Hematopoietic multipotent progenitor cell treated with erythropoietin and hydrocortisone succinate and interleukin-3 and kit ligand, for 6 days (in vitro differentiated cells): ENCODE results near the gene GABRD.
"Not testable (repeated sequence)": the region's sequence is repeated elsewhere in the genome, so short reads cannot be mapped to it uniquely, and the experiment has no call there.

ENCODE experiments used
- DNase-seq: peaks from one replicate; pipeline ENCODE4 v3.0.0-alpha.2; 2015

The GABRD gene, protein sequence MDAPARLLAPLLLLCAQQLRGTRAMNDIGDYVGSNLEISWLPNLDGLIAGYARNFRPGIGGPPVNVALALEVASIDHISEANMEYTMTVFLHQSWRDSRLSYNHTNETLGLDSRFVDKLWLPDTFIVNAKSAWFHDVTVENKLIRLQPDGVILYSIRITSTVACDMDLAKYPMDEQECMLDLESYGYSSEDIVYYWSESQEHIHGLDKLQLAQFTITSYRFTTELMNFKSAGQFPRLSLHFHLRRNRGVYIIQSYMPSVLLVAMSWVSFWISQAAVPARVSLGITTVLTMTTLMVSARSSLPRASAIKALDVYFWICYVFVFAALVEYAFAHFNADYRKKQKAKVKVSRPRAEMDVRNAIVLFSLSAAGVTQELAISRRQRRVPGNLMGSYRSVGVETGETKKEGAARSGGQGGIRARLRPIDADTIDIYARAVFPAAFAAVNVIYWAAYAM

DNA sequence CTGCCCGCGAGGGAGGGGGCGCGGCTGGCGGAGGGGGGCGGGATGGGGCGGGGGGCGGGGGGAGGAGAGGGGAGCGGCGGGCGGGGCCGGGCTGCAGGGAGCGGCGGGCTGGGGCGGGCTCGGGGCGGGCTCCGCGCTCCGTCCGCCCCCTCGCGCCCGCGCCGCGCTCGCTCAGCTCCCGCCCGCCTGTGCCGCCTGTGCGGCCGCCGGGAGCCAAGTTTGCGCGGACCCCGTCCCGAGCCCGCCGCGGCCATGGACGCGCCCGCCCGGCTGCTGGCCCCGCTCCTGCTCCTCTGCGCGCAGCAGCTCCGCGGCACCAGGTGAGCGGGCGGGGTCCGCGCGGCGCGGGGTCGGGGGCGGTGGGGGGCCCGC lies at the start of gene GABRD:
GABRD (plus strand) TSS at position 174 of the 372 bp plus-strand sequence; CDS start at position 253, 79 bp downstream.
- DNase-seq: peak; percentile 38

DNA sequence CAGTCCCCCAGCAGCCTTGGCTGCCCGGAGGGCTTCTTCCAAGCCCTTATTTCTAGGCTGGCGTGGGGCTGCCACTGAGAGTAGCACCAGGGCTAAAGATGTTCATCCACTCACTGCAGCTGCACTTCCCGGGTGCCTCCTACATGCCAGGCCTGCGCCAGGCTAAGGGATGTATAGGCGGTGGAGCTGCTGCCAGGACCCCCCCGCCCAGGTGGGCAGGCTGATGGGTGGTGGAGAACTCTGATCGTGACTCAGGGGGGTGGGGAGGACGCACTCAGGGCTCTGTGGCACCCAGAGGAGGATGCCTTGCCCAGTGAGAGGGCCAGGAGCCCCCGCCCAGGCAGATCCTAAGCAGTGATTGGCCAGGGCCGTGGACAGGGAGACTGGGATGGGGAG lies 49.6 kb upstream of the GABRD start:
- no peak for DNase-seq

DNA sequence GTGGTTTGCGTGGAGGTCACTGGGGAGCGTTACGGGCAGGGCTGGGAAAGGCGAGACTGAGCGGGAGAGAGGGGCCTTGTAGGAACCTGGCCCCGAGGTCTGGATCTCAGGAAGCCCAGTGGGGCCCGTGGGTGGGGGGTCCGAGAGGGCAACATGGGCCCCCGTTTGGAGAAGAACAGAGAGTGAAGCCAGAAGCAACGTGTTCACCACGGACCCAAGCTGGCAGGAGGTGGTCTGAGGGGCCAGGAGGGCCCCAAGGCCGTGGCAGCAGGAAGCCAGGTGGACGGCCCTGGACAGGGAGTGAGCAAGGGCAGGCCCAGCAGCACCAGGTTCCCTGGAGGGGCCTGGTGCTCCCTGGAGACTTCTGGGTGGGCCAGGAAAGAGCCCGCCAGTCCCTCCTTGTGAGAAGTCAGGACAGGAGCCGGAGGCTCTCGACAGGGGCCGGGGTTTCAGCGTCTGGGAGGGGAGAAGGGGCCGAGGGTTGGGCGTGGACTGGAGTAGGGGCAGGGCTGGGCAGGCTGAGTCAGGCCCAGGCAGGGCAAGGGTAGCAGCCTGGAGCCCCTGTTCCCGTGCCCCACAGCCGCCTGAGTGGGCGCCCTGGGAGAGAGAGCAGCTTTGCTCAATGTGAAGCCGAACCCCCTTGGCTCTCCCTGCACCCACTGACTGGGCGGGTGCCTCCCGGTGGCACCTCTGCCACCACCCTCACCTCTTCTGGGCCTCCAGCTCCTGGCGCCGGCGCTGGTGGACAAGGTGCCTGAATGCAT lies 49.0 kb upstream of the GABRD start:
- DNase-seq: no peak

DNA sequence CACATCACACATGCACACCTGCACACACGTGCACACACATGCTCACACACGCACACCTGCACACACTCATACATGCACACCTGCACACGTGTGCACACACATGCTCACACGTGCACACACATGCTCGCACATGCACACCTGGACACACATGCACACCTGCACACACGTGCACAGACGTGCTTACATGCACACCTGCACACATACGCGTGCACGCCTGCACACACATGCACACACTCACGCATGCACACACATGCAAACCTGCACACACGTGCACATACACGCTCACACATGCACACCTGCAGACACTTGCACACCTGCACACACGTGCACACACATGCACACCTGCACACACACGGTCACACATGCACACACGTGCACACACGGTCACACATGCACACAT lies 48.1 kb upstream of the GABRD start:
- no peak for DNase-seq

DNA sequence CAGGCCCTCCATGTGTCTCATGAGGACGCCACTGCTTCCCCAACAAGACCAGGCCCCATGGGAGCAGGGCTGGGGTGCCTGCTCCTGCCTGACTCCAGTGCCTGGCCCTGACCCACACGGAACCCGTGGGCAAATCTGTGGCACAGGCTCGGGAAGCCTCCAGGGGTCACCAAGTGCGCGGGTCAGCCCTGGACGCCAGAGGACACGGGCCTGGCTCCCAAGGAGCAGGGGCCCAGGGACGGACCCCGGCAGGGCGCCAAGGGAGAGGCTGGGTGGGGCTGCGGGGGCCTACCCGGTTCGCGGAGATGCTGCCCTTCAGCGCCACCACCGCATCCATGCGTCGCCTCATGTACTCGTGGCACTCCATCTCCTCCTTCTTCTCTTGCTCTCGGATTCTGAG lies 47.5 kb upstream of the GABRD start:
- DNase-seq: no peak

DNA sequence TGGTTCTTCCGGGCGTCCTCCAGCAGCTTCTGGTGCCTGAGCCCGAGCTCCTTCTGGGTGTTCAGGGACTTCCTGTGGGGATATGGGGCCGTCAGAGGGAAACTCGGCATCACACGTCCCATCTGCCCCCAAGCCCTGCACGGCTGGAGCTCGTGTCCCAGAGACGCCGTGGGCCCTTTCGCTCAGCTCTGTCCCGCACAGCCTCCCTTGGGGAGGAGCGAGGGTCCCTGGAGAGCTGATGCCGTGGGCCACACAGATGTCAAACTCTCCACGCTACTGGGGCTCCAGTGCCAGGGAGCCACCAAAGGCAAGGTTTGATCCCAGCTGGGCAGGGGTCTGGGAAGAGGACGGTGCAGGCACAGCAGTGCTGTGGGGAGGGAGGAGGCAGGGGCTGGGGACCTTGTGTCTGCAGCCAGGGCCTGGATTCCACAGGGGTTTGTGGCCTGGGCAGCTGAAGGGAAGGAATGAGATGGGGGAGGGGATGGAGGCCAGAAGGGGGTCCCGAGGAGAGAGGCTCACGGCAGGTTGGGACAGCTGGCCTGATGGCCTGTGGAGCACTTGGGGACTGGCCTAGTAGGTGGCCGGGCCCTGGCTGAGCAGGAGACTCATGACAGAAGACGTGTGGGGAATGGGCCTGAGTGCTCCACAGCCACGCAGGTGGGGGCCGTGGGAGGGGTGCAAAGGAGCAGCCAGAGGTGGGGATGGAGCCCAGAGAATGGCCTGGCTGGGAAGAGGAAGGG lies 46.0 kb upstream of the GABRD start:
- DNase-seq: no peak

DNA sequence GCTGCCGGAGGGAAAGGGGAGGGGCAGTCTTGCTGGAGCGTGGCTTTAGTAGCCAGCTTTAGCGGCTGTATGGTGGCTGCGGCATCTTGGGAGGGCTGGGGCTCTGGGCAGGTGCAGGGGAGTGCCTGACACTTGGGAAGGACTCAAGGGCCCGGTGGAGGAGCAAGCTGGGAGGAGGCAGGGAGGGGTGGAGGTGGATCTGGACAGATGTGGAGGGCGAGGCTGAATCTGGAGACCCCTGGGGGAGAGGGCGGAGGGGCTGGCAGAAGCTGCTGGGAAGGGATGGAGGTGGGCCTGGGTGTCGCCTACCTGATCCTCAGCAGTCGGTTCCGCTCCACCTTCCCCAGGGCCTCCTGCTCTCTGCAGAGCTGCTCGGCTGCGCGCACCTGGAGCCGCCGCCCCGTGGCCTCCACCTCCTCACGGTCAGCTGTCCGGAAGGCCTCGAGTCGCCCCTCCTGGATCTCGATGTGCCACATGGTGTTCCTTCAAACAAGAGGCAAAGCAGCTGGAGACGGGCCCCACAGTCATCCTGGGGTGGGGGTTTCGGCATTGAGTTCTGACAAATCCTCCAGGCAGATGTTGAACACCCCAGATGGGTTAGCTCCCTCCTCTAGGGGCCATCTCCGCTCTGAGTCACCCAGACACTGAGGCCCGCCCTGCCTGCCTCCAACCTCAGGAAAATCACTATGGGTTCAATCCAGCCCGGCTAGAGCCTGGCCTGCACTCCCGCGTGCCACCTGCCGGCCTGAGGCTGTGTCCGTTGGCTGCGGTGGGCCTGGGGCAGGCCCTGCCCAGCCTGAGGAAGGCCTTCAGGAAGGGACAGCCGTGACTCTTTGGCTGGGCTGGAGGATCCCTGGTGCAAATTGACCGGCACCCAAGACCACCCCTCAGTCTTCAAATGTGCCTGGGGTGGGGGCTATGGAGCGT lies 45.2 kb upstream of the GABRD start:
- no peak for DNase-seq

DNA sequence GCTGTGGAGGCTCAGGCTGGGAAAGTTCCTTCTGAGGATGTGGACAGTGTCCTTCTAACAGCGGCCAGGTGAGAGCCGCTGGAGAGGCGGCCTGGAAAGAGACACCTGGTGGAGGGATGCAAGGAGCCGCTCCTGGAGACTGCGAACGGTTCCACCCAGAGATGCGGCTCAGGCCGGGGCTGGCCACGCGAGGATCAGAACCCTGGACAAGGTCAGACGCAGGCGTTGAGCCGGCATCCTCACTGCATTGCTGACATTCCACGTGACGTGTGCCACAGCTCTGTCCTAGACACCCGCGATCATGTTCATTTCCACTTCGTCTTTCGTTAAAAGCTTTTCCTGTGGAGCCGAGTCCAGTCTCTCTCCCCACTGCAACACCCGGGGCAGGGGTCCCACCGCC lies 44.3 kb upstream of the GABRD start:
- DNase-seq: no peak

DNA sequence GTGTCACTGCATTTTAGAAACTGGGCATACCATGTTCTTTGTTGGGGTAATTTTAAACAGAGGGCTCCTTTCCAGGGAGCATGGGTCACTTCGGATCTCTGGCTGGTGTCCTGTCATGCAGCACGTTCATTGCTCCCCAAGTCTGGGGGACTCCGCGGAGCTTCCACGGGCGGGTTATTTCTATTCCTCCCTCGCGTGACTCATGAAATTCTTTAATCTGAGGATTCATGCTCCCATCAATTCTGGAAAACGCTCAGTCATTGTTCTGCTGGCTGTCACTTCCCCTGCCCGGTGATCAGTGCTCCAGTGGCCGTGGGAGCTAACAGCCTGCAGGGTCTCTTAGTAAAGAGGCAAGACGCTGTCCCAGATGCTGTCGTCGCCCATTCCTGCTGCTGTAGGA lies 43.6 kb upstream of the GABRD start:
- DNase-seq: no peak

DNA sequence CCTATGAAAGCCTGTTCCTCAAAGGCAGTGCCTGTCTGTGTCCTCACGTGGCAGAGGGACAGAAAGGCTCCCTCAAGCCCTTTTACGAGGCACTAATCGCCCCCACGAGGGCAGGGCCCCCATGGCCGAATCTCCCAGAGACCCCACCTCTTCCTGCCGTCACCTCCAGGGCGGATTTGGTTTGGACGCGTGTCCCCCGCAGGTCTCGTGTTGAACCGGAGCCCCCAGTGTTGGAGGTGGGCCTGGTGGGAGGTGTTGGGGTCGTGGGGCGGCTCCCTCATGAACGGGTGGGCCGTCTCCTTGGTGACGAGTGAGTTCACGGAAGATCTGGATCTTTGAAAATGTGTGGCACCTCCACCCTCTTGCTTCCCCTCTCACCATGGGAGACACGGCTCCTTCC lies 43.1 kb upstream of the GABRD start:
- DNase-seq: no peak

DNA sequence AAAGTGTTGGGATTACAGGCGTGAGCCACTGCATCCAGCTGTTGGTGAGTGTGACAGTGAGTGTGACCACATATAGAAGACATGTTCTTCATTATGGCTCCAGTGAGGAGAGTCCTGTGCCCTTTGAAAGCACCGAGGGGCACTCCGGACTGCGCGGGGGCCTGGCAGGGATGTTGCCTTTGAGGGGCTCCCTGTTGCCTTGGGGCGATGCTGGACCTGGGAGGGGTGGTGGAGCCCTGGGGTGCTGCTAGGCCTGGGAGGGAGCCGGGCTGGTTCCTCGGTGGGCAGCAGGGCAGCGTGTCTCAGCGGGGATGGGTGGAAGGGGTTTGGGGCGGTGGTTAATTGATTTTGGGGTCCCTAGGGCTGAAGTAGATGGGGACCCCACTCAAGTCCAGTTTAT lies 41.0 kb upstream of the GABRD start:
- DNase-seq: no peak

DNA sequence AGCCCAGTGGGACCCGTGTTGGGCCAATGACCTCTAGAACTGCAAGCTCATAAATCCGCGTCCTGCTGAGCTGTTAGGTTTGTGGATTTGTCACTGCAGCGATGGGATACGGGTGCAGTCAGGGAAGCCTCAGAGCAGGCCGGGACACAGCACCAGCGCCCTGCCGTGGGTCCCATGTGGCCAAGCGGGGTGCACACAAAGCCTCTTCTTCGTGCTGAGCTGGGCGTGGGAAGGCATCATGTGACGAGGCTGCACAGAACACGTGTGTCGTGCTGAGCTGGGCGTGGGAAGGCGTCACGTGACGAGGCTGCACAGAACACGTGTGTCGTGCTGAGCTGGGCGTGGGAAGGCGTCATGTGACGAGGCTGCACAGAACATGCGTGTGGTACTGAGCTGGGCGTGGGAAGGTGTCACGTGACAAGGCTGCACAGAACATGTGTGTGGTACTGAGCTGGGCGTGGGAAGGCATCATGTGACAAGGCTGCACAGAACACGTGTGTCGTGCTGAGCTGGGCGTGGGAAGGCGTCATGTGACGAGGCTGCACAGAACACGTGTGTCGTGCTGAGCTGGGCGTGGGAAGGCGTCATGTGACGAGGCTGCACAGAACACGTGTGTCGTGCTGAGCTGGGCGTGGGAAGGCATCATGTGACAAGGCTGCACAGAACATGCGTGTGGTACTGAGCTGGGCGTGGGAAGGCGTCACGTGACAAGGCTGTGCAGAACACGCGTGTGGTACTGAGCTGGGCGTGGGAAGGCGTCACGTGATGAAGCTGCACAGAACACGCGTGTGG lies 40.3 kb upstream of the GABRD start:
- DNase-seq: not testable (repeated sequence)

DNA sequence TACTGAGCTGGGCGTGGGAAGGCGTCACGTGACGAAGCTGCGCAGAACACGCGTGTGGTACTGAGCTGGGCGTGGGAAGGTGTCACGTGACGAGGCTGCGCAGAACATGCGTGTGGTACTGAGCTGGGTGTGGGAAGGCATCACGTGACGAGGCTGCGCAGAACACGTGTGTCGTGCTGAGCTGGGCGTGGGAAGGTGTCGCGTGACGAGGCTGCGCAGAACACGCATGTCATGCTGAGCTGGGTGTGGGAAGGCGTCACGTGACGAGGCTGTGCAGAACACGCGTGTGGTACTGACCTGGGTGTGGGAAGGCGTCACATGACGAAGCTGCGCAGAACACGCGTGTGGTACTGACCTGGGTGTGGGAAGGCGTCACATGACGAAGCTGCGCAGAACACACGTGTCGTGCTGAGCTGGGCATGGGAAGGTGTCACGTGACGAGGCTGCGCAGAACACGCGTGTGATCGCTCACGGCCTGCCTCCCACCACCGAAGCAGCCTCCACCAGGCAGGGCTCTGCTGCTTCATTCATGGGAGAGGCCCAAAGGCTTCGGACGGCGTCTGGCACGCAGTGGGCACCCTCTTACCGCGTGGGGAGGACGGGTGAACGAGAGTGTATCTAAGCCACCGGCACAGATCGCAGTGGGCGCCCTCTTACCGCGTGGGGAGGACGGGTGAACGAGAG lies 39.5 kb upstream of the GABRD start:
- DNase-seq: no peak

DNA sequence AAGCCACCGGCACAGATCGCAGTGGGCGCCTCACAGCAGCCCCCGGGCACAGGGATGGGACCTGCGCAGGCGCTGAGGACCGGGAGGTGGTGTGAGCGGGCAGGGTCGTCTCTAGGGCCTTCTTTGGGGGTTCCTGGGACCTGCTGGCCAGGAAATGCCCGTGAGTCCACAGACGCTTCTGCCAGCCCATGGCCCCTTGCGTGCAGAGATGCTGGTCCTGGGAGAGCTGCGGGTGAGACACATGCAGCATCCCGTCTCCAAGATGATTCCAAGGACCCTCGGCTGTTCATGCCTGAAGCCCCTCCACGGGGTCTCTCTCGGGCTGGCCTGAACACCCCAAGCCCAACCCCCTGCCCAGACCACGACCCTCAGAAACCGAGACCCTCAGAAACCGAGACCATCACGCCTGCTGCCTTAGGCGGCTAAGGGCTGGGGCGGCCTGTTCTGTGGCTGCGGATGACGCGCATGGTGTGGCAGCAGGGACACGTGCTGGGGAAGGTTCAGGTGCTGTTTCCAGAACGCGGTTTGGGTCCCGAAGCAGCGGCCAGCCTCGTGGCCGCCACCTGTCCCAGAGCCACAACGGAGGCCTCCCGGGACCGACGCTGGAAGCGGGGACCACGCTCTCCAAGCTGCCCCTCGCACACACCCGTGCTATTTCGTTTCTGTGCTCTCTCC lies 38.5 kb upstream of the GABRD start:
- DNase-seq: no peak

DNA sequence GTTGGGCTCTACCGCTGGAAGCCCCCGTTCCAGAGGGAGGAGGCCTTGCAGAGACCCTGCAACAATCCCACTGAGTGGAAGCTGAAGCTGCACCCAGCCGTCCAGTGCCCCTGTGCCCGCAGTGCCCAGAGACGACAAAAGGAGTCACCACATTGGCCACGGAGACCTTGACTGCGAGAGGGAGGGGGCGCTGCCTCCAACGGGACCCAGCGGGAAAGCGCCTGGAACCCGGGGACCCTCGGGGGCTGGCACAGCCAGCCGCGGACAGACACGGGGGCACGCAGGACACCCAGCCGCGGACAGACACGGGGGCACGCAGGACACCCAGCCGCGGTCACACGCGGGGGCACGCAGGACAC lies 38.0 kb upstream of the GABRD start:
- no peak for DNase-seq

DNA sequence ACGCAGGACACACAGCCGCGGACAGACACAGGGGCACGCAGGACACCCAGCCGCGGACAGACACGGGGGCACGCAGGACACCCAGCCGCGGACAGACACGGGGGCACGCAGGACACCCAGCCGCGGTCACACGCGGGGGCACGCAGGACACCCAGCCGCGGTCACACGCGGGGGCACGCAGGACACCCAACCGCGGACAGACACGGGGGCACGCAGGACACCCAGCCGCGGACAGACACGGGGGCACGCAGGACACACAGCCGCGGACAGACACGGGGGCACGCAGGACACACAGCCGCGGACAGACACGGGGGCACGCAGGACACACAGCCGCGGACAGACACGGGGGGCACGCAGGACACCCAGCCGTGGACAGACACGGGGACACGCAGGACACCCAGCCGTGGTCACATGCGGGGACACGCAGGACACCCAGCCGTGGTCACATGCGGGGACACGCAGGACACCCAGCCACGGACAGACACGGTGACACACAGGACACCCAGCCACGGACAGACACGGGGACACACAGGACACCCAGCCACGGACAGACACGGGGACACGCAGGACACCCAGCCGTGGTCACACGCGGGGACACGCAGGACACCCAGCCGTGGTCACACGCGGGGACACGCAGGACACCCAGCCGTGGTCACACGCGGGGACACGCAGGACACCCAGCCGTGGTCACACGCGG lies 37.4 kb upstream of the GABRD start:
- DNase-seq: not testable (repeated sequence)

DNA sequence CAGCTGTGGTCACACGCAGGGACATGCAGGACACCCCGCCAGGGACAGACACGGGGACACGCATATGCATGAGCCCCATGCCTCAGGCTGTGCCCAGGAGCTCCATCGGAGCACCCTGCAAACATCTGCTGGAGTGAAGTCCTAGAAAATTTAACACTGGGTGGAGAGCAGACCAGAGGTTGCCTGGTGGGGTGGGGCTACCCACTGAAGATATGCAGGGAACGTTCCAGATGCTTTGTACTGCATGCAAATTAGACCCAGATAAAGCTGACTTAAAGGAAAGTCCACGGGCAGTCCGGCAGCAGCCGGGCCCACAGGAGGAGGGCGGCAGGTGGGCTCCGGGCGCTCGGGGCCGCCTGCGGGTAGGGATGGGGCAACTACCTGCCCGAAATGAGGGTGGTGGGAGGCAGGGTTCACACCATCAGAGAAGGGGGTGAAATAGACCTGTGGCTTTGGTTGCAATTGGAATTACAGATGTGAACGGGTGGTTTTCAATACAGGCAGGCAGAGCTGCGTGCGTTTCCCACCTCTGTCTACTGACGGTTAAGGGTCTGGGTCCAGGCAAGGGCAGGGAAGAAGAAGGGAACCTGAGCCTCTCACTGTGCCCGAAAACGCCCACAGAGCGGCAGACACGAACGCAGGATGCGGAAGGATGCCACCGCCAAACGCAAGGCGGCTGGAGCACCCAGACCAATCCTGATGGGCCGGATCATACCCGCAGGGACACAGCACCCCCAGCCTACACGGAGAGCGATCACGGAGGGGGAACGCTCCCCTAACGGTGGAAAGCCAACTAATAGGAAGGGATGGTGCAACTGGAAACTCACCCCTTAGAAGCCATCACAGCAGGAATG lies 36.5 kb upstream of the GABRD start:
- DNase-seq: no peak

DNA sequence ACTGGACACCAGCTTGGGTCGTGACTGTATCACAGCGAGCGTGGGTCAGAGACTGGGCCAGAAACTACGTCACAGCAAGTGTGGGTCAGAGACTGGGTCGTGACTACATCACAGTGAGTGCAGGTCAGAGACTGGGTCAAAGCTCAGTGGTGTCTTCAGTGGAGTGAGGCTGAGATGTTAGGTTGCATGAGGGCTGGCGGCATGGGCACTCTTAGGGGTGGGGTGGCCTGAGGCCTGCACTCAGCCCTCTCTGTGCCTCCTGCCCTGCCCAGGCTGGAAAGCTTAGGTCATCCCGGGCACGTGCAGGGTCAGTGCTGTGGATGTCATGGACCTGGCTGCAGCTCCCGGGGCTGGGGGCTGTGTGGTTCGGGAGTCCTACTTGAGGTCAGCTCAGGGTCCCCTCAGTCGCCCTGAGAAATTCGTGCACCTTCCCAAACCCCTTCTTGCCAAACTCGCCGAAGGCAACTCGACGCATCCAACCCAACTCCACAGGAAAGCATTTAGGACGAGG lies 34.5 kb upstream of the GABRD start:
- no peak for DNase-seq
